Mesendoderm (in vitro differentiated cells): ENCODE data around the gene MRPS11.
A peak's percentile ranks its signal among the peaks of the same experiment; 100 is the strongest.

Source experiments
- DNase-seq: peaks from one replicate; pipeline ENCODE4 v3.0.0; 2013
- H2AK5ac ChIP-seq: 2 replicates; pipeline ENCODE4 v1.6.1; 2013; ENCODE audit warnings: low read length, inconsistent platforms
- H2BK120ac ChIP-seq: 2 replicates; pipeline ENCODE4 v1.6.1; 2013; ENCODE audit warnings: low read depth, mild to moderate bottlenecking, low read length, moderate library complexity, mixed read lengths
- H2BK15ac ChIP-seq: replicated peaks from 2 replicates; pipeline ENCODE4 v1.6.1; 2013; ENCODE audit warnings: low read depth, mild to moderate bottlenecking, moderate library complexity
- H2BK5ac ChIP-seq: 2 replicates; pipeline ENCODE4 v1.6.1; 2013; ENCODE audit warnings: low read length, inconsistent platforms
- H3K18ac ChIP-seq: 2 replicates; pipeline ENCODE4 v1.6.1; 2013; ENCODE audit warnings: mild to moderate bottlenecking, low read length, mixed read lengths
- H3K23ac ChIP-seq: one replicate; pipeline ENCODE4 v1.6.1; 2013; ENCODE audit warnings: low read length
- H3K27ac ChIP-seq: 2 replicates; pipeline ENCODE4 v1.5.1; 2013; ENCODE audit warnings: low read depth, mild to moderate bottlenecking, inconsistent platforms, low read length, moderate library complexity
- H3K27me3 ChIP-seq: 2 replicates; pipeline ENCODE4 v1.6.1; 2013; ENCODE audit warnings: low read length, control low read depth, mild to moderate bottlenecking, inconsistent platforms; ENCODE audit not compliant: insufficient read depth, poor library complexity
- H3K36me3 ChIP-seq: 2 replicates; pipeline ENCODE4 v1.6.1; 2013; ENCODE audit warnings: low read length, inconsistent platforms; ENCODE audit not compliant: control insufficient read depth, insufficient read depth
- H3K4ac ChIP-seq: one replicate; pipeline ENCODE4 v1.6.1; 2013; ENCODE audit warnings: low read depth, mild to moderate bottlenecking, low read length, moderate library complexity
- H3K4me1 ChIP-seq: 2 replicates; pipeline ENCODE4 v1.6.1; 2013; ENCODE audit warnings: low read depth, low read length, inconsistent platforms; ENCODE audit not compliant: control insufficient read depth
- H3K4me2 ChIP-seq: 2 replicates; pipeline ENCODE4 v1.6.1; 2013; ENCODE audit warnings: low read length
- H3K4me3 ChIP-seq: 2 replicates; pipeline ENCODE4 v1.5.1; 2013; ENCODE audit warnings: mild to moderate bottlenecking, low read length
- H3K56ac ChIP-seq: one replicate; pipeline ENCODE4 v1.6.1; 2013; ENCODE audit warnings: low read length
- H3K79me1 ChIP-seq: 2 replicates; pipeline ENCODE4 v1.6.1; 2013; ENCODE audit warnings: low read length, inconsistent platforms
- H3K79me2 ChIP-seq: 2 replicates; pipeline ENCODE4 v1.6.1; 2013; ENCODE audit warnings: mild to moderate bottlenecking, low read length; ENCODE audit not compliant: control insufficient read depth, insufficient read depth
- H3K9ac ChIP-seq: 2 replicates; pipeline ENCODE4 v1.6.1; 2013; ENCODE audit warnings: low read length, inconsistent platforms
- H4K5ac ChIP-seq: one replicate; pipeline ENCODE4 v1.6.1; 2013; ENCODE audit warnings: low read length
- H4K8ac ChIP-seq: one replicate; pipeline ENCODE4 v1.6.1; 2013; ENCODE audit warnings: low read depth, mild to moderate bottlenecking, control low read depth, low read length, moderate library complexity
- WGBS: extraction: QIAGEN DNeasy Blood & Tissue Kit; methylation state at CpG from one replicate; pipeline ENCODE4 v1.1.7; 2013; ENCODE audit warnings: low lambda C conversion rate, missing lambda C conversion rate; ENCODE audit not compliant: insufficient coverage; ENCODE audit errors: extremely low coverage; 5-methylcytosine and 5-hydroxymethylcytosine counted together

MRPS11 gene

GRCh38 chr15:88450125-88450798, 17.2 kb upstream of the MRPS11 start:
- Histone ChIP-seq H3K27me3 (no peaks in the 10 kb centered on the region), H2AK5ac (no peak overlapping the region), H3K4me1 (no peaks in the 10 kb centered on the region), H3K4ac (no peak overlapping the region), H3K56ac (no peak overlapping the region), H3K18ac (no peak overlapping the region), H3K27ac (no peak overlapping the region), H3K79me1 (no peaks in the 10 kb centered on the region), H3K23ac (no peak overlapping the region), H3K36me3 (no peaks in the 10 kb centered on the region), H3K9ac (no peak overlapping the region), H4K5ac (no peak overlapping the region), H3K79me2 (no peaks in the 10 kb centered on the region), H3K4me2 (no peak overlapping the region), H3K4me3 (no peak overlapping the region), H2BK120ac (no peak overlapping the region), H4K8ac (no peak overlapping the region), H2BK15ac (no peak overlapping the region), H2BK5ac (no peak overlapping the region)
- DNase-seq, result peak; percentile 85
- no CpG with 5 or more reads among the region's 12 CpGs for WGBS

- no peak overlapping the region for H2BK15ac ChIP-seq
- no peaks in the 10 kb centered on the region for H3K27me3 ChIP-seq
- WGBS, result no CpG with 5 or more reads among the region's 1 CpG
- H3K4me2 ChIP-seq, result no peak overlapping the region
- no peak for DNase-seq
- H3K18ac ChIP-seq, result no peak overlapping the region
- no peaks in the 10 kb centered on the region for H3K79me1 ChIP-seq
- no peak overlapping the region for H3K9ac ChIP-seq
- H3K4me3 ChIP-seq, result no peak overlapping the region
- no peak overlapping the region for H4K8ac ChIP-seq
- H3K79me2 ChIP-seq, result no peaks in the 10 kb centered on the region
- H3K27ac ChIP-seq, result no peak overlapping the region
- no peak overlapping the region for H3K56ac ChIP-seq
- no peak overlapping the region for H2BK120ac ChIP-seq
- H4K5ac ChIP-seq, result no peak overlapping the region
- no peak overlapping the region for H3K4ac ChIP-seq
- no peak overlapping the region for H2BK5ac ChIP-seq
- no peaks in the 10 kb centered on the region for H3K36me3 ChIP-seq
- H2AK5ac ChIP-seq, result no peak overlapping the region
- H3K4me1 ChIP-seq, result no peaks in the 10 kb centered on the region
- H3K23ac ChIP-seq, result no peak overlapping the region
Measured at GRCh38 chr15:88453651-88454050, 13.9 kb upstream of the MRPS11 start.

- no peak overlapping the region for H3K18ac ChIP-seq
- no peak overlapping the region for H2BK15ac ChIP-seq
- no peaks in the 10 kb centered on the region for H3K36me3 ChIP-seq
- H4K8ac ChIP-seq, result no peak overlapping the region
- H3K4me2 ChIP-seq, result no peak overlapping the region
- WGBS, result no CpG with 5 or more reads among the region's 1 CpG
- no peak overlapping the region for H2BK5ac ChIP-seq
- H3K4ac ChIP-seq, result no peak overlapping the region
- H3K9ac ChIP-seq, result no peak overlapping the region
- H2AK5ac ChIP-seq, result no peak overlapping the region
- H3K4me3 ChIP-seq, result no peak overlapping the region
- H3K27me3 ChIP-seq, result no peaks in the 10 kb centered on the region
- DNase-seq, result no peak
- no peaks in the 10 kb centered on the region for H3K79me2 ChIP-seq
- H3K56ac ChIP-seq, result no peak overlapping the region
- no peaks in the 10 kb centered on the region for H3K79me1 ChIP-seq
- H3K4me1 ChIP-seq, result no peaks in the 10 kb centered on the region
- H2BK120ac ChIP-seq, result no peak overlapping the region
- H3K27ac ChIP-seq, result no peak overlapping the region
- H4K5ac ChIP-seq, result no peak overlapping the region
- no peak overlapping the region for H3K23ac ChIP-seq
Measured at GRCh38 chr15:88454236-88454635, 13.3 kb upstream of the MRPS11 start.

GRCh38 chr15:88454867-88455810, 12.4 kb upstream of the MRPS11 start:
- Histone ChIP-seq H4K8ac (no peak overlapping the region), H3K18ac (no peak overlapping the region), H3K4me1 (no peaks in the 10 kb centered on the region), H2BK120ac (no peak overlapping the region), H3K36me3 (no peaks in the 10 kb centered on the region), H4K5ac (no peak overlapping the region), H3K79me1 (no peaks in the 10 kb centered on the region), H2AK5ac (no peak overlapping the region), H3K56ac (no peak overlapping the region), H2BK5ac (no peak overlapping the region), H3K4ac (no peak overlapping the region), H3K27me3 (no peaks in the 10 kb centered on the region), H3K4me3 (no peak overlapping the region), H3K79me2 (no peaks in the 10 kb centered on the region), H3K4me2 (no peak overlapping the region), H3K9ac (no peak overlapping the region), H2BK15ac (no peak overlapping the region), H3K27ac (no peak overlapping the region), H3K23ac (no peak overlapping the region)
- no CpG with 5 or more reads among the region's 9 CpGs for WGBS
- DNase-seq, result peak; percentile 91

GRCh38 chr15:88456733-88457132, 10.8 kb upstream of the MRPS11 start:
- no peak overlapping the region for H2AK5ac ChIP-seq
- H3K27me3 ChIP-seq, result no peaks in the 10 kb centered on the region
- H3K79me1 ChIP-seq, result no peaks in the 10 kb centered on the region
- DNase-seq, result no peak
- H2BK120ac ChIP-seq, result no peak overlapping the region
- no peak overlapping the region for H3K27ac ChIP-seq
- no peak overlapping the region for H2BK5ac ChIP-seq
- no peak overlapping the region for H3K9ac ChIP-seq
- H3K4me1 ChIP-seq, result no peaks in the 10 kb centered on the region
- H4K5ac ChIP-seq, result no peak overlapping the region
- no peak overlapping the region for H2BK15ac ChIP-seq
- H3K18ac ChIP-seq, result no peak overlapping the region
- no CpG with 5 or more reads among the region's 3 CpGs for whole genome bisulfite sequencing
- H4K8ac ChIP-seq, result no peak overlapping the region
- no peak overlapping the region for H3K4ac ChIP-seq
- no peaks in the 10 kb centered on the region for H3K36me3 ChIP-seq
- no peaks in the 10 kb centered on the region for H3K79me2 ChIP-seq
- H3K23ac ChIP-seq, result no peak overlapping the region
- H3K4me2 ChIP-seq, result no peak overlapping the region
- H3K4me3 ChIP-seq, result no peak overlapping the region
- no peak overlapping the region for H3K56ac ChIP-seq
